Osteoblast (primary cell): ENCODE data around the gene NISCH. TPM values are rescaled to one million over a fixed set of nuclear protein-coding genes. Genes with fewer than 3 reads are reported as not detected.

ENCODE experiments used
- DNase-seq: peaks from one replicate; pipeline ENCODE4 v3.0.0; 2011; ENCODE audit warnings: low spot score, mixed read lengths; ENCODE audit not compliant: insufficient read length; ENCODE audit errors: missing footprints
- H2AFZ ChIP-seq: 2 replicates; pipeline ENCODE4 v1.6.0; 2011; ENCODE audit warnings: mild to moderate bottlenecking, low read length
- H3K27ac ChIP-seq: 2 replicates; pipeline ENCODE4 v1.5.1; 2011; ENCODE audit warnings: mild to moderate bottlenecking, low read depth, low read length, moderate library complexity
- H3K27me3 ChIP-seq: 2 replicates; pipeline ENCODE4 v1.6.0; 2012; ENCODE audit warnings: mild to moderate bottlenecking, control low read depth, inconsistent platforms, low read length, moderate library complexity; ENCODE audit not compliant: insufficient read depth
- H3K36me3 ChIP-seq: 2 replicates; pipeline ENCODE4 v1.5.1; 2011; ENCODE audit warnings: mild to moderate bottlenecking, low read length, control low read depth, moderate library complexity; ENCODE audit not compliant: insufficient read depth
- H3K4me1 ChIP-seq: 2 replicates; pipeline ENCODE4 v1.5.1; 2011; ENCODE audit warnings: mild to moderate bottlenecking, low read length, control low read depth, moderate library complexity; ENCODE audit not compliant: insufficient read depth
- H3K4me2 ChIP-seq: 2 replicates; pipeline ENCODE4 v1.6.0; 2011; ENCODE audit warnings: mild to moderate bottlenecking, low read length; ENCODE audit not compliant: insufficient read depth
- H3K4me3 ChIP-seq: fragments of 200-600 bp; sonication (generic); 3 replicates; pipeline ENCODE4 v1.5.1; 2012; ENCODE audit warnings: mild to moderate bottlenecking, low read length, inconsistent platforms; ENCODE audit not compliant: insufficient read depth
- H3K79me2 ChIP-seq: 2 replicates; pipeline ENCODE4 v1.6.0; 2012; ENCODE audit warnings: mild to moderate bottlenecking, low read length, control low read depth, inconsistent platforms; ENCODE audit not compliant: insufficient read depth
- H3K9me3 ChIP-seq: 2 replicates; pipeline ENCODE4 v1.5.1; 2011; ENCODE audit warnings: low read depth, low read length, control low read depth
- H4K20me1 ChIP-seq: 2 replicates; pipeline ENCODE4 v1.6.0; 2012; ENCODE audit warnings: mild to moderate bottlenecking, low read length, control low read depth; ENCODE audit not compliant: insufficient read depth
- total RNA-seq: library from RNA; depleted of rRNA; stranded (reverse); fragments of >200 nt; gene quantifications from 2 replicates; pipeline ENCODE4 v1.2.3, GENCODE V29; 2012
- TF ChIP-seq, protein P1 (sequence below): IDR thresholded peaks from 2 replicates; pipeline ENCODE4 v1.5.1; 2011; ENCODE audit warnings: mild to moderate bottlenecking, low read depth, low read length, moderate library complexity; ENCODE audit errors: extremely low read depth

NISCH gene
- total RNA-seq, 1 donor = 83.2 TPM

DNA sequence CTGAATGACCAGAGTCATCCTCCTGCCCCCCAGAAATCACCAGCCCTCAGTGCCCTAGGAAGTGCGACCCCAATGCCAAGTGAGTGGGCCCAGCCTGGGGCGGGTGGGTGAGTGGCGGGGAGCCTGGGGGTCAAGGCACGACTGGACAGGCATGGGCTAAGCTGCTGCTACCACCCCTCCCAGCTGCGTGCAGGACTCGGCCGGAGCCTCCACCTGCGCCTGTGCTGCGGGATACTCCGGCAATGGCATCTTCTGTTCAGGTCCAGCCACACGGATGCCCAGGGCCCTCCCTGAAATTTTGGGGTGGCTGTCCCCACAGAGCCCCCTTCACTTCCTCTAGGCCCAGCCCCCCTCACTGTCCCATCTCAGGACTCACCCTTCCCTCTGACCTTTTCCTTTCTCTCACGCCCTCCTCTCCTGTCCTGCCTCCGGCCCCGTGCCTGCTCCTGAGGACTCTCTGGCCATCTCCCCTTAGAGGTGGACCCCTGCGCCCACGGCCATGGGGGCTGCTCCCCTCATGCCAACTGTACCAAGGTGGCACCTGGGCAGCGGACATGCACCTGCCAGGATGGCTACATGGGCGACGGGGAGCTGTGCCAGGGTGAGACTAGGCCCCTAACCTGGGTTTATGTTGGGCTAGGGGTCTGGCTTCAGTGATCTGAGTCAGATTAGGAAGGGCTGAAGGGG lies 61.2 kb downstream of the NISCH start:
- DNase-seq = no peak
- H4K20me1 ChIP-seq = no peaks in the 10 kb centered on the region
- no peaks in the 10 kb centered on the region for H3K36me3 ChIP-seq
- no peaks in the 10 kb centered on the region for H3K79me2 ChIP-seq
- H3K27me3 ChIP-seq = peaks cover 5% of the 10 kb centered on the region
- TF ChIP-seq, protein P1, sequence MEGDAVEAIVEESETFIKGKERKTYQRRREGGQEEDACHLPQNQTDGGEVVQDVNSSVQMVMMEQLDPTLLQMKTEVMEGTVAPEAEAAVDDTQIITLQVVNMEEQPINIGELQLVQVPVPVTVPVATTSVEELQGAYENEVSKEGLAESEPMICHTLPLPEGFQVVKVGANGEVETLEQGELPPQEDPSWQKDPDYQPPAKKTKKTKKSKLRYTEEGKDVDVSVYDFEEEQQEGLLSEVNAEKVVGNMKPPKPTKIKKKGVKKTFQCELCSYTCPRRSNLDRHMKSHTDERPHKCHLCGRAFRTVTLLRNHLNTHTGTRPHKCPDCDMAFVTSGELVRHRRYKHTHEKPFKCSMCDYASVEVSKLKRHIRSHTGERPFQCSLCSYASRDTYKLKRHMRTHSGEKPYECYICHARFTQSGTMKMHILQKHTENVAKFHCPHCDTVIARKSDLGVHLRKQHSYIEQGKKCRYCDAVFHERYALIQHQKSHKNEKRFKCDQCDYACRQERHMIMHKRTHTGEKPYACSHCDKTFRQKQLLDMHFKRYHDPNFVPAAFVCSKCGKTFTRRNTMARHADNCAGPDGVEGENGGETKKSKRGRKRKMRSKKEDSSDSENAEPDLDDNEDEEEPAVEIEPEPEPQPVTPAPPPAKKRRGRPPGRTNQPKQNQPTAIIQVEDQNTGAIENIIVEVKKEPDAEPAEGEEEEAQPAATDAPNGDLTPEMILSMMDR = no peak
- H3K27ac ChIP-seq = no peak overlapping the region
- H2AFZ ChIP-seq = no peak overlapping the region
- H3K4me2 ChIP-seq = no peak overlapping the region
- H3K4me1 ChIP-seq = no peaks in the 10 kb centered on the region
- H3K9me3 ChIP-seq = no peaks in the 10 kb centered on the region
- no peak overlapping the region for H3K4me3 ChIP-seq

GRCh38 chr3:52517796-52518722 lies 62.7 kb downstream of the NISCH start:
- H3K27me3 ChIP-seq = no peaks in the 10 kb centered on the region
- no peak overlapping the region for H3K27ac ChIP-seq
- H3K4me1 ChIP-seq = no peaks in the 10 kb centered on the region
- H3K4me2 ChIP-seq = no peak overlapping the region
- H3K4me3 ChIP-seq = no peak overlapping the region
- H2AFZ ChIP-seq = no peak overlapping the region
- no peaks in the 10 kb centered on the region for H3K36me3 ChIP-seq
- TF ChIP-seq, protein P1 = no peak
- no peaks in the 10 kb centered on the region for H3K79me2 ChIP-seq
- H3K9me3 ChIP-seq = no peaks in the 10 kb centered on the region
- peak; percentile 91 for DNase-seq
- no peaks in the 10 kb centered on the region for H4K20me1 ChIP-seq

DNA sequence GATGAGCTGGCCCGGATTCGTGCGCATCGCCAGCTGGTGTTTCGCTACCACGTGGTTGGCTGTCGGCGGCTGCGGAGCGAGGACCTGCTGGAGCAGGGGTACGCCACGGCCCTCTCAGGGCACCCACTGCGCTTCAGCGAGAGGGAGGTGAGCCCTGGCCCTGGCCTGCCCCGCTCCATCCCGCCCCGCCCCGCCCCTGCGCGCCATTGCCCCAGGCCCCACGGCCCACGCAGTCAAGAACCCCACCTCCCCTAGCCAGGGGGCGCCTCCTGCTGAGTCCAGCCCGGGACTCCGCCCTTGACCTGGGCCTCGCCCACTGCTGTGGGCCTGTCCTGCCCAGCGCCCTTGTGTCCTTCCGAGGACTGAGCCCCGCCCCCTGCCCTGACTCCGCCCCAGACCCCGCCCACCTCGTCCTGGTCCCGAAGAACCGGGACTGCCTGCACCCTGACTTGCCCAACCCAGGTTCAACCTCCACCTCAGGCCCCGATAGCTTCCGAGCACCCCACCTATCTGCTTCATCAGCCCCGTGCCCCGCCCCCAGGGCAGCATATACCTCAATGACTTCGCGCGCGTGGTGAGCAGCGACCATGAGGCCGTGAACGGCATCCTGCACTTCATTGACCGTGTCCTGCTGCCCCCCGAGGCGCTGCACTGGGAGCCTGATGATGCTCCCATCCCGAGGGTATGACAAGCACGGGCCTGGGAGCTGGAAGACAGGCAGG lies 63.5 kb downstream of the NISCH start:
- no peaks in the 10 kb centered on the region for H3K27me3 ChIP-seq
- H3K36me3 ChIP-seq = peaks cover 6% of the 10 kb centered on the region
- H3K27ac ChIP-seq = no peak overlapping the region
- H3K4me1 ChIP-seq = no peaks in the 10 kb centered on the region
- no peaks in the 10 kb centered on the region for H3K79me2 ChIP-seq
- peak overlapping the region; percentile 39 for H3K4me3 ChIP-seq
- H3K4me2 ChIP-seq = no peak overlapping the region
- peak; percentile 91 for DNase-seq
- no peaks in the 10 kb centered on the region for H3K9me3 ChIP-seq
- H4K20me1 ChIP-seq = no peaks in the 10 kb centered on the region
- TF ChIP-seq, protein P1 = no peak
- no peak overlapping the region for H2AFZ ChIP-seq
